GM12878 (cell line): Measurements from ENCODE around the gene MAD1L1. TPM values are rescaled to one million over a fixed set of nuclear protein-coding genes. Genes with fewer than 3 reads are reported as not detected.

Source experiments
- ATAC-seq: fragments of 200-7000 bp; cut with Tn5 transposase; 3 replicates; pipeline ENCODE4 v1.9.1; 2020; ENCODE audit warnings: mild to moderate bottlenecking, moderate library complexity
- BruUV-seq: library from RNA; stranded (reverse); fragments of 400-500 nt; replicated peaks from 2 replicates; lab custom pipeline; 2021; lab: Mats Ljungman, UMichigan
- CTCF ChIA-PET: fragments of 300-600 bp; sonication (Branson Sonifier 250); formaldehyde crosslinking; extraction: SDS; loops from one replicate; lab custom pipeline; 2021; ENCODE audit warnings: inconsistent platforms; lab: Yijun Ruan, JAX
- POLR2A ChIA-PET: fragments of 350-600 bp; formaldehyde crosslinking; extraction: SDS; loops from one replicate; lab custom pipeline; 2021; ENCODE audit warnings: inconsistent platforms; lab: Charles Lee
- RAD21 ChIA-PET: fragments of 300-600 bp; sonication (Branson Sonifier 250); formaldehyde crosslinking; loops from one replicate; lab custom pipeline; 2023; ENCODE audit warnings: antibody characterized with exemption; ENCODE audit not compliant: unreplicated experiment; lab: Charles Lee
- SMC1A ChIA-PET: fragments of 300-600 bp; sonication (Branson Sonifier 250); formaldehyde crosslinking; loops from one replicate; lab custom pipeline; 2023; ENCODE audit not compliant: unreplicated experiment, uncharacterized antibody; lab: Charles Lee
- DNase-seq: peaks from one replicate; pipeline ENCODE4 v3.0.0-alpha.2; 2011; ENCODE audit warnings: low read depth, low spot score
- FAIRE-seq: peaks from 3 replicates; lab custom pipeline; 2011; peaks lifted over from hg19 to GRCh38; lab: Jason Lieb, UNC
- H2AFZ ChIP-seq: 2 replicates; pipeline ENCODE4 v1.6.0; 2011; ENCODE audit warnings: low read depth, low read length, control low read depth; ENCODE audit not compliant: control insufficient read depth
- H3K27ac ChIP-seq: 2 replicates; pipeline ENCODE4 v1.5.1; 2011; ENCODE audit warnings: control low read depth; ENCODE audit not compliant: control insufficient read depth, insufficient read depth
- H3K27me3 ChIP-seq, 2 experiments: replicated peaks in 1 of 2; 2 replicates each; pipeline versions ENCODE4 v1.6.0 to v1.6.1; 2011; ENCODE audit warnings: low read length in 1 of 2; ENCODE audit not compliant: control insufficient read depth in 2 of 2, insufficient read depth in 2 of 2
- H3K36me3 ChIP-seq, 2 experiments: 2 replicates each; pipeline ENCODE4 v1.5.1; 2011; ENCODE audit warnings: low read length in 1 of 2; ENCODE audit not compliant: control insufficient read depth in 2 of 2, insufficient read depth in 2 of 2
- H3K4me1 ChIP-seq: 2 replicates; pipeline ENCODE4 v1.6.1; 2011; ENCODE audit warnings: mild to moderate bottlenecking, low read length, moderate library complexity, mixed read lengths; ENCODE audit not compliant: control insufficient read depth, insufficient read depth
- H3K4me2 ChIP-seq: 2 replicates; pipeline ENCODE4 v1.6.0; 2011; ENCODE audit warnings: control low read depth; ENCODE audit not compliant: control insufficient read depth, insufficient read depth
- H3K4me3 ChIP-seq: fragments of 200-600 bp; sonication (generic); 2 replicates; pipeline ENCODE4 v1.5.1; 2016
- H3K79me2 ChIP-seq: 2 replicates; pipeline ENCODE4 v1.6.0; 2011; ENCODE audit warnings: low read length; ENCODE audit not compliant: control insufficient read depth, insufficient read depth
- H3K9ac ChIP-seq: 2 replicates; pipeline ENCODE4 v1.8.0; 2011; ENCODE audit warnings: low read length, control low read depth, mixed read lengths; ENCODE audit not compliant: control insufficient read depth, insufficient read depth
- H3K9me3 ChIP-seq: replicated peaks from 3 replicates; pipeline ENCODE4 v1.5.1; 2011; ENCODE audit warnings: mild to moderate bottlenecking, low read length; ENCODE audit not compliant: control insufficient read depth, insufficient read depth
- H4K20me1 ChIP-seq: 2 replicates; pipeline ENCODE4 v1.6.0; 2011; ENCODE audit not compliant: control insufficient read depth, insufficient read depth
- CHD4 ChIP-seq: fragments of 200-600 bp; sonication (generic); IDR thresholded peaks from 2 replicates; pipeline ENCODE4 v1.6.1; 2016; ENCODE audit warnings: mild to moderate bottlenecking
- HDGF ChIP-seq: fragments of 450-650 bp; IDR thresholded peaks from 2 replicates; pipeline ENCODE4 v1.6.1; 2016; ENCODE audit warnings: antibody characterized with exemption
- MYC ChIP-seq: IDR thresholded peaks from 2 replicates; pipeline ENCODE4 v1.6.1; 2011; ENCODE audit warnings: mild to moderate bottlenecking, low read length, moderate library complexity, inconsistent platforms; ENCODE audit not compliant: insufficient read depth, insufficient replicate concordance, insufficient read length, severe bottlenecking
- SMC3 ChIP-seq: IDR thresholded peaks from 2 replicates; pipeline ENCODE4 v1.6.1; 2011; ENCODE audit warnings: low read length, improper control_type of control experiment, borderline replicate concordance
- WGBS: methylation state at CpG from one replicate; pipeline ENCODE4 v1.1.6; 2016; ENCODE audit warnings: low lambda C conversion rate; ENCODE audit not compliant: insufficient replicate concordance, insufficient coverage; ENCODE audit errors: missing lambda C conversion rate; 5-methylcytosine and 5-hydroxymethylcytosine counted together
- in situ Hi-C: fragments of 300-500 bp; cut with MboI; formaldehyde crosslinking; loops from 9 replicates; pipeline ENCODE4 v1.14.3; 2018; ENCODE audit warnings: mixed read lengths
- intact Hi-C: fragments of 100-400 bp; cut with micrococcal nuclease; formaldehyde crosslinking; loops from one replicate; pipeline ENCODE4 v1.14.2; 2022; ENCODE audit not compliant: unreplicated experiment
- polyA plus RNA-seq, 11 experiments: library from polyadenylated mRNA; depleted of rRNA in 4 of 11; unstranded in 6 of 11; stranded (reverse) in 5 of 11; fragments of >200 nt; fragmentation: Nextera tagmentation in 4 of 11; fragmentation: Illumina TruSeq in 1 of 11; extraction: Ambion mirVana in 4 of 11; extraction: Trizol in 1 of 11; gene quantifications; 1 replicate in 1 of 11; 2 replicates in 10 of 11; pipeline versions ENCODE4 v1.2.1 to v1.2.3, GENCODE V29; 2011 to 2016; ENCODE audit warnings: inconsistent platforms in 2 of 11, missing spikeins in 2 of 11, low read depth in 1 of 11
- total RNA-seq, 4 experiments: library from RNA; depleted of rRNA in 3 of 4; stranded (reverse); fragments of >200 nt in 3 of 4; fragmentation: Illumina TruSeq in 1 of 4; extraction: Trizol in 1 of 4; gene quantifications; 2 replicates each; pipeline versions ENCODE4 v1.2.1 to v1.2.3, GENCODE V29; 2013 to 2021
- TF ChIP-seq, protein P1 (sequence below): fragments of 450-650 bp; IDR thresholded peaks from 2 replicates; pipeline ENCODE4 v1.6.1; 2017; ENCODE audit warnings: mild to moderate bottlenecking
- TF ChIP-seq, protein P2 (sequence below), 3 experiments: IDR thresholded peaks in 2 of 3; conservative IDR thresholded peaks in 1 of 3; 2 replicates each; pipeline ENCODE4 v1.5.1; 2011; ENCODE audit warnings: low read depth in 3 of 3, low read length in 3 of 3, mild to moderate bottlenecking in 3 of 3, control low read depth in 2 of 3, moderate library complexity in 2 of 3, inconsistent platforms in 1 of 3, mixed read lengths in 1 of 3; ENCODE audit not compliant: control insufficient read depth in 2 of 3, insufficient read depth in 1 of 3; ENCODE audit errors: extremely low read depth in 1 of 3

MAD1L1 gene
- total and polyA plus RNA-seq, 10 of the 15 experiments (the other 5 are each of a cell fraction or from before 2014, with no cell fraction given): 2.2 to 76.8 (median 38.3) TPM

DNA sequence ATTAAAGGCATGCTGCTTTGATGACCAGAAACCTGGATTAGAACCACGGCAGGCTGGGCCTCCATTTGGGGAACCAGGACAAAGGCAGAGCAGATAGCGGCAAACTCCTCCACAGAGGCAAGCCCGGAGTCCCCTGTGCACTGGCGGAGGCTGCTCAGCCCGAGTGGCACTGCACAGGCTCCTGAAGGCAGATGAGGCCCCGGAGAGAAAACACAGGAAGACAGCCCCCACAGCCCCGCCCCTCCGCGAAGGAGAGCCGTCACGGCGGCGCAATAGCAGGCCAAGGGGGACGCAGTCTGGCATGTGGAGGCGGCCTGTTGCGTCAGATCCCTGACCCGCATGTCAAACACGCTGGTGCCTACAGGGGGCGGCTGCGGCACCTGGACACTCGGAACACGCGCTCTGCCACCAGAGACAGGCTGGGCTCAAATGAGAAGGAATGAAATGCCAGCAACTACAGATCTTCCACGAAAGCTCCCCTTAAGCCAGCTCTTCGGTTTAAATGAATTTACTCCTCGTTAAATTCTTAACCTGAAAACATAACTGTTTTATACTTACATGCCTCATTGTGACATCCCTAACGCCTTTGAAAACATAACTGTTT, 128.5 kb downstream of the MAD1L1 start:
- Histone ChIP-seq H2AFZ (no peak overlapping the region), H3K9me3 (no peaks in the 10 kb centered on the region), H3K4me3 (no peak overlapping the region), H3K9ac (no peak overlapping the region), H3K4me1 (peaks cover 15% of the 10 kb centered on the region), H3K27ac (no peak overlapping the region), H3K4me2 (no peak overlapping the region), H3K79me2 (no peaks in the 10 kb centered on the region), H3K27me3 (no peaks in the 10 kb centered on the region), H3K36me3 (no peaks in the 10 kb centered on the region; a peak in 2 of 4 replicates), H4K20me1 (no peaks in the 10 kb centered on the region)
- in situ Hi-C loops (no loop called here), intact Hi-C loops (loop anchor here (5.0 kb wide), 1 partner anchor 63 kb away; no protein-coding TSS in a partner anchor)
- DNase-seq: no peak
- RAD21 ChIA-PET: interaction anchor here (1.7 kb wide), 1 partner anchor 91 kb away, joined by 6 read pairs; no protein-coding TSS in a partner anchor
- ATAC-seq: peak; percentile 48
- POLR2A ChIA-PET: no interaction called here
- BruUV-seq: no TSS peak
- WGBS: 69% methylated on average over 24 of the region's 27 CpGs
- CTCF ChIA-PET: interaction anchor here (0.6 to 1.1 kb wide), 3 partner anchors 10 to 105 kb away, joined by 3 to 4 read pairs (median 3); no protein-coding TSS in a partner anchor
- TF ChIP-seq SMC3 (peak; percentile 22; the same call in 1 of the 2 replicates), HDGF (no peak), CHD4 (no peak), MYC (no peak)
- TF ChIP-seq, protein P1, sequence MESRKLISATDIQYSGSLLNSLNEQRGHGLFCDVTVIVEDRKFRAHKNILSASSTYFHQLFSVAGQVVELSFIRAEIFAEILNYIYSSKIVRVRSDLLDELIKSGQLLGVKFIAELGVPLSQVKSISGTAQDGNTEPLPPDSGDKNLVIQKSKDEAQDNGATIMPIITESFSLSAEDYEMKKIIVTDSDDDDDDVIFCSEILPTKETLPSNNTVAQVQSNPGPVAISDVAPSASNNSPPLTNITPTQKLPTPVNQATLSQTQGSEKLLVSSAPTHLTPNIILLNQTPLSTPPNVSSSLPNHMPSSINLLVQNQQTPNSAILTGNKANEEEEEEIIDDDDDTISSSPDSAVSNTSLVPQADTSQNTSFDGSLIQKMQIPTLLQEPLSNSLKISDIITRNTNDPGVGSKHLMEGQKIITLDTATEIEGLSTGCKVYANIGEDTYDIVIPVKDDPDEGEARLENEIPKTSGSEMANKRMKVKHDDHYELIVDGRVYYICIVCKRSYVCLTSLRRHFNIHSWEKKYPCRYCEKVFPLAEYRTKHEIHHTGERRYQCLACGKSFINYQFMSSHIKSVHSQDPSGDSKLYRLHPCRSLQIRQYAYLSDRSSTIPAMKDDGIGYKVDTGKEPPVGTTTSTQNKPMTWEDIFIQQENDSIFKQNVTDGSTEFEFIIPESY: 0 out of 2 replicates have a peak, but pooled peaks have one; percentile 14
- TF ChIP-seq, protein P2, sequence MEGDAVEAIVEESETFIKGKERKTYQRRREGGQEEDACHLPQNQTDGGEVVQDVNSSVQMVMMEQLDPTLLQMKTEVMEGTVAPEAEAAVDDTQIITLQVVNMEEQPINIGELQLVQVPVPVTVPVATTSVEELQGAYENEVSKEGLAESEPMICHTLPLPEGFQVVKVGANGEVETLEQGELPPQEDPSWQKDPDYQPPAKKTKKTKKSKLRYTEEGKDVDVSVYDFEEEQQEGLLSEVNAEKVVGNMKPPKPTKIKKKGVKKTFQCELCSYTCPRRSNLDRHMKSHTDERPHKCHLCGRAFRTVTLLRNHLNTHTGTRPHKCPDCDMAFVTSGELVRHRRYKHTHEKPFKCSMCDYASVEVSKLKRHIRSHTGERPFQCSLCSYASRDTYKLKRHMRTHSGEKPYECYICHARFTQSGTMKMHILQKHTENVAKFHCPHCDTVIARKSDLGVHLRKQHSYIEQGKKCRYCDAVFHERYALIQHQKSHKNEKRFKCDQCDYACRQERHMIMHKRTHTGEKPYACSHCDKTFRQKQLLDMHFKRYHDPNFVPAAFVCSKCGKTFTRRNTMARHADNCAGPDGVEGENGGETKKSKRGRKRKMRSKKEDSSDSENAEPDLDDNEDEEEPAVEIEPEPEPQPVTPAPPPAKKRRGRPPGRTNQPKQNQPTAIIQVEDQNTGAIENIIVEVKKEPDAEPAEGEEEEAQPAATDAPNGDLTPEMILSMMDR (IDR thresholded peaks at IDR 0.05 in 2 of 3, conservative IDR thresholded peaks at IDR 0.05 in 1 of 3; ENCODE audit: control insufficient read depth in 2 of 3, extremely low read depth in 1 of 3, insufficient read depth in 1 of 3, low read depth in 3 of 3, low read length in 3 of 3): peak; percentile 15 to 47 (median 37); a peak in 4 of 6 replicates
- SMC1A ChIA-PET: no interaction called here
- FAIRE-seq: no peak
